Measurements from ENCODE around the gene IKBKE. TPM values are rescaled to one million over a fixed set of nuclear protein-coding genes. Genes with fewer than 3 reads are reported as not detected.

Gene IKBKE
- total and polyA plus RNA-seq, 2 of the 8 experiments (the other 6 are each of a cell fraction or from before 2014, with no cell fraction given): 8.6 to 12.0 TPM

GRCh38 chr1:206459703-206460102 is 10.6 kb upstream of the IKBKE start (continued):
- no peak for TF ChIP-seq EGR1 (IDR thresholded peaks at IDR 0.05; ENCODE audit: borderline replicate concordance, low read depth, low read length)
- no peak for TF ChIP-seq NANOG (IDR thresholded peaks at IDR 0.05; ENCODE audit: insufficient read depth, low read depth, low read length, poor library complexity, severe bottlenecking)
- no peak for TF ChIP-seq BACH1 (IDR thresholded peaks at IDR 0.05; ENCODE audit: low read length)
- no peak for TF ChIP-seq CTCF (IDR thresholded peaks at IDR 0.05; ENCODE audit: control extremely low read depth in 1 of 3, insufficient read depth in 1 of 3, low read depth in 1 of 3, low read length in 3 of 3)

Measured in H1 (cell line).